ENCODE results near the gene ITGB8. TPM values are rescaled to one million over a fixed set of nuclear protein-coding genes. Genes with fewer than 3 reads are reported as not detected.

The ITGB8 gene
- total RNA-seq, 2 donors from 2014 or later = 22.1 to 38.6 TPM

- DNase-seq = no peak
- no peaks in the 10 kb centered on the region for H3K36me3 ChIP-seq (replicated peaks in 1 of 2; ENCODE audit: insufficient read depth in 1 of 2, low read depth in 2 of 2)
- H3K27ac ChIP-seq = no peak overlapping the region
- no peak overlapping the region for H3K4me3 ChIP-seq
- no peaks in the 10 kb centered on the region for H3K27me3 ChIP-seq
- no peak for TF ChIP-seq POLR2A (IDR thresholded peaks at IDR 0.05)
- no peak for TF ChIP-seq CTCF (IDR thresholded peaks at IDR 0.05)
- H3K4me1 ChIP-seq = no peaks in the 10 kb centered on the region
- ATAC-seq = no peak
- 63 to 81% methylated on average over 1 of the region's 1 CpG for WGBS, 2 donors
- intact Hi-C loops (cut with DNase I) = no loop called here
- no peaks in the 10 kb centered on the region for H3K9me3 ChIP-seq
These were observed 28.8 kb downstream of the ITGB8 start for GRCh38 chr7:20359341-20359963.

GRCh38 chr7:20362574-20363253 is 32.0 kb downstream of the ITGB8 start:
- DNase-seq (no peak), ATAC-seq (no peak)
- H3K4me3 ChIP-seq = no peak overlapping the region
- no peaks in the 10 kb centered on the region for H3K36me3 ChIP-seq (replicated peaks in 1 of 2; ENCODE audit: insufficient read depth in 1 of 2, low read depth in 2 of 2)
- intact Hi-C loops (cut with DNase I) = no loop called here
- no peak overlapping the region for H3K27ac ChIP-seq
- TF ChIP-seq POLR2A (IDR thresholded peaks at IDR 0.05) = no peak
- no peaks in the 10 kb centered on the region for H3K4me1 ChIP-seq
- H3K9me3 ChIP-seq = no peaks in the 10 kb centered on the region
- H3K27me3 ChIP-seq = no peaks in the 10 kb centered on the region
- WGBS, 2 donors = 63 to 76% methylated on average over 2 of the region's 2 CpGs

- H3K4me3 ChIP-seq = no peak overlapping the region
- no peak overlapping the region for H3K27ac ChIP-seq
- ATAC-seq (no peak), DNase-seq (no peak)
- H3K27me3 ChIP-seq = no peaks in the 10 kb centered on the region
- intact Hi-C loops (cut with DNase I) = no loop called here
- no peaks in the 10 kb centered on the region for H3K4me1 ChIP-seq
- WGBS, 2 donors = 66 to 80% methylated on average over 4 of the region's 4 CpGs
- H3K9me3 ChIP-seq = no peaks in the 10 kb centered on the region
- TF ChIP-seq CTCF (IDR thresholded peaks at IDR 0.05) = no peak
- TF ChIP-seq POLR2A (IDR thresholded peaks at IDR 0.05) = no peak
- no peaks in the 10 kb centered on the region for H3K36me3 ChIP-seq (replicated peaks in 1 of 2; ENCODE audit: insufficient read depth in 1 of 2, low read depth in 2 of 2)
These were observed 34.0 kb downstream of the ITGB8 start for GRCh38 chr7:20364571-20365196.

GRCh38 chr7:20365486-20365885 is 34.8 kb downstream of the ITGB8 start:
- Histone ChIP-seq H3K4me3 (no peak overlapping the region), H3K4me1 (no peaks in the 10 kb centered on the region), H3K27ac (no peak overlapping the region), H3K36me3 (replicated peaks in 1 of 2; ENCODE audit: insufficient read depth in 1 of 2, low read depth in 2 of 2) (no peaks in the 10 kb centered on the region), H3K9me3 (no peaks in the 10 kb centered on the region), H3K27me3 (no peaks in the 10 kb centered on the region)
- no peak for TF ChIP-seq POLR2A (IDR thresholded peaks at IDR 0.05)
- no peak for TF ChIP-seq CTCF (IDR thresholded peaks at IDR 0.05)
- ATAC-seq = no peak
- intact Hi-C loops (cut with DNase I) = no loop called here
- WGBS, 2 donors = 68 to 81% methylated on average over 4 of the region's 4 CpGs
- DNase-seq = no peak

- H3K4me1 ChIP-seq = no peaks in the 10 kb centered on the region
- no peak overlapping the region for H3K4me3 ChIP-seq
- no peaks in the 10 kb centered on the region for H3K36me3 ChIP-seq (replicated peaks in 1 of 2; ENCODE audit: insufficient read depth in 1 of 2, low read depth in 2 of 2)
- H3K9me3 ChIP-seq = no peaks in the 10 kb centered on the region
- no peaks in the 10 kb centered on the region for H3K27me3 ChIP-seq
- ATAC-seq (no peak), DNase-seq (no peak)
- intact Hi-C loops (cut with DNase I) = no loop called here
- H3K27ac ChIP-seq = no peak overlapping the region
- TF ChIP-seq POLR2A (IDR thresholded peaks at IDR 0.05) (no peak), CTCF (IDR thresholded peaks at IDR 0.05) (no peak)
- 87 to 89% methylated on average over 1 of the region's 1 CpG for WGBS, 2 donors
These were observed 43.7 kb downstream of the ITGB8 start for GRCh38 chr7:20374399-20374798.
